Stimulated activated CD8-positive, alpha-beta memory T cell treated with anti-CD3 and anti-CD28 coated beads, Interleukin-7, amount 100 ng/mL, for 1 hour (primary cell): ENCODE data around the gene ZNF428.
"Not testable (repeated sequence)": the region's sequence is repeated elsewhere in the genome, so short reads cannot be mapped to it uniquely, and the experiment has no call there.

ENCODE experiments used
- DNase-seq, 2 donors: peaks; one replicate each; pipeline ENCODE4 v3.0.0-alpha.2; 2020; ENCODE audit warnings: low read depth in 2 of 2

Gene ZNF428

DNA sequence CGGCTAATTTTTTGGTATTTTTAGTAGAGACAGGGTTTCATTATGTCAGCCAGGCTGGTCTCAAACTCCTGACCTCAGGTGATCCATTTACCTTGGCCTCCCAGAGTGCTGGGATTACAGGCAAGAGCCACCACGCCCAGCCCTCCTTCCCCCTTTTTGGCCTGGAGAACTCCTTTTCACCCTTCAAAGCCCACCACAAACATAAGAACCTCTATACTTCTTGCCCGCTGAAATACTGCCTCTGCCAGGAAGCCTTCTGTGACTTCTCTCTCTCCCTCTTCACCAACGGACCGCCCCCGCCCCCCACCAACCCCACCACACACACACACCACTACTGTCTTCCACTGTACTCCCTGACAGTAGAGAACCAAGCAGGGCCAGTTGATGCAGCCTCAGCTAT, 2.5 kb downstream of the ZNF428 start:
- DNase-seq = no peak

DNA sequence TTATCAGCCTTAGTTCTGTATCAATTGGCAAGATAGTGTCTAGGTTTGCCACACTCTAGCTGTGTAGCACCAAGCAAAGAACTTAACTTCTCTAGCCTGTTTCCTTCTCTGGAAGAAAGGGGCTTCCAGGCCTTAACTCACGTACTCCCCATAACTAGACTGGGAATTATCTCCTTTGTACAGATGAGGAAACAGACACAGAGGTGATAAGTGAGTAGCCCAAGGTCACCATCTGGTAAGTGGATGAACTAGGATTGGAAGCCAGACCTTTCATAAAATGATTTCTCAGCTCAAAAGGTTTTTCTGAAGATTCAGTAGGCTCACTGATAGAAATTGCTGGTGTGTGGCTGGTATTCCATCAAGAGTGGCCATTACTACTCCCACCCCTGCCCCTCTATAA, 3.1 kb downstream of the ZNF428 start:
- DNase-seq = no peak

DNA sequence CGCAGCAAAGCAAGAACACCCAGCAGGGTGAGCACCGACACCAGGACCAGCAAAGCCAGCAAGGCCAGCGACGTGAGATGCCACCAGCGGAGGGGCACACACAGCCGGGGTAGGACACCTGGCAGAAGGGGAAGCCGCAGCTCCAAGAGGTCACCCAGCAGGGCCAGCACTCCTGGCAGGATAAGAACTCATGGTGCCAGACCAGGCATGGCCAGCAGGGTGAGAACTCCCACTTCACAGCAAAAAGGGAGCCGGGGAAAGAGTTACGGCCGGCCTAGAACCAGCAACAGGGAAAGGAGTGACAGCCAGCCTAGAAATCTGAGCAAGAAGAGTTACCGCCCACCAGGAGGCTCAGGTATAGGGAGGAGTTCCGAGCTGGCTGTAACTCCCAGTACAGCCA, 7.1 kb downstream of the ZNF428 start:
- no peak for DNase-seq

DNA sequence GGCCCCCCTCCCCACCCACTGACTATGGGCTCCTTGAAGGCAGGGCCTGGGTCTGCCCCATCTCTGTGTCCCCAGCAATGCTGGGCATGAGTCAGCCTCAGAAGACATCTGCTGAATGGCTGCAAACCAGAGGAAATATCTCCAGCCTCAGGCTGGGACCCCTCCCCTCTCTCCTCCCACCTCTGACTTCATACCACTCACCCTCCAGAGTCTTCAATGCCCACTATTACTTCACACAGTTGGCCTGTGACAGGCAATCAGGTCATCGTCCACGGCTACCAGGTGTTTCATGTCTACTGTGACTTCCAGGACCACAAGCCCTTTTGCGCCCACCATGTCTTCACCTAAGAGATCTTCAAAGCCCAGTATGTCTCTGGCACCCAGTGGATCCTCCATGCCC, 7.6 kb downstream of the ZNF428 start, which contains the start of gene SRRM5:
SRRM5 (plus strand) TSS at position 301 of the 400 bp plus-strand sequence; CDS start at position 335, 34 bp downstream.
- DNase-seq = no peak

DNA sequence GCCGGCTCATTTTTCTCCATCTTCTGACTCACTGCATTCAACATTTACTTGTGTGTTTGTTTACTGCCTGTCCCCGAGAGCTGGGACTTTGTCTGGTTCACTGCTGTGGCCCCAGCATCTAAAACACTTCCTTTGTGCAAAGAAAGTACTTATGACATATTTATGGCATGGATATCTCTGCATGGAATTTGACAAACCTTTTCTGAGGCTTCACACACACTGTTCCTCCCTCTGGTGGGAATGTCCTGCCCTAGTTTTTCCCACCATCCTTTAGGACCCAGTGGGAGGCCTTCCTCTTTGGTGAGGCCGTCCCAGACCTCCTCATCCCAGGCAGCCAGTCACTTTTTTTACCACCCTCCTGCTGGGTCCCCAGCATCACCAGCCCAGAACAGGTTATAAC, 8.9 kb downstream of the ZNF428 start:
- no peak for DNase-seq

DNA sequence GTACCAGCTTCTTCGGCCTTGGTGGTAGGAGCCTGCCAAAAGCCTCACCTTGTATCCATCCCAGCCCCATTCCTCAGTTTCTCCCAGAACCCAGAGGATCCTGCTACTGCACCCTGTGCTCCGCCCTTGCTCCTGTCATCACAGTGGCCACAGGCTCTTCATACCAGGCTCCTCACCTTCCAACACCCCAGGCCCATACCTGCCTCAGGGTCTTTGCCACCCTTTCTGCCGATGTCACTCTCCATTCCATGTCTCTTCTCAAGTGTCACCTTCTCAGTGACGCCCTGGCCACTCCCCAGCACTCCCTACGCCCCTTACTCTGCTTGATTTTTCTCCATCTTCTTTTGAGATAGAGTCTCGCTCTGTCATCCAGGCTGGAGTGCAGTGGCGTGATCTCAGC, 9.6 kb downstream of the ZNF428 start:
- no peak for DNase-seq

DNA sequence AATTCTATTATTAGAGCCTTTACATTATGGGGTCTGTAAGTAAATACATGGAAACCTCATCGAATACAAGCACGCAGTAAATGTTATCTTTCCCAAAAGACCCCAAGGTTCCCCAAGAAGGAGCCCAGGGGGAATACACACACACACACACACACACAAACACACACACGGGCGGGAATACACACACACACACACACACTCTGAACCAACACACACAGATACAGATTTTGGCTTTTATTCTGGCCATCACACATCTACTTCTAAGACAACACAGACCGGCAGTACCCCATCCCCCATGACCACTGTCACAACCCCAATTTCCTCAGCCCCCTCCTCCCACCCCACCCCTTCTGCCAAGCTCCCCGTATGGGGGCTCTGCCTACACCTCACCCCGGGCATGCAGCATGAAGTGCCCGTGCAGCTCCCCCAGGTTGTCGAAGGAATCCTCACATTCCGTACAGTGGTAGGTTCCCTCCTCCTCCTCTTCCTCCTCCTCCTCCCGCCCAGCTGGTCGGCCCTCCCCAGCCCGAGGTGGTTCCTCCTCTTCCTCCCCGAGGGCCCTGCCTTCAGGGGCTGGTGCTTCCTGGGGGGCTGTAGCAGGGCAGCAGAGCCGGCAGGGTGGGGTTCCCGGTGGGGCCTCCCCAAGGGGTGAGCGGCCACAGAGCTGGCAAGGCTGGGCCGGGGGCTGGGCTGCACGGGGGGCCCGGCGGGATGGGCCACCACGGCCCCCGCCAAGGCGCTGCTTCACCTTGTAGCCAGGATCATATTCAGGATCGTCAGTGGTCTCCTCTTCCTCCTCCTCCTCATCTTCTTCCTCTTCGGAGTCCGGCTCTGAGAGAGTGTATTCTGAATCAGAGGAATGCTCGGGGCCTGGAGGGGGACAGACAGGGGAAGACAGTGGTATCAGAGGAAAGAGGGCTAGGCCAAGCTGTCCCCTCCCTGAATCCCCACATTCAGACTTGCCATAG, 11.9 kb downstream of the ZNF428 start:
- no peak for DNase-seq

DNA sequence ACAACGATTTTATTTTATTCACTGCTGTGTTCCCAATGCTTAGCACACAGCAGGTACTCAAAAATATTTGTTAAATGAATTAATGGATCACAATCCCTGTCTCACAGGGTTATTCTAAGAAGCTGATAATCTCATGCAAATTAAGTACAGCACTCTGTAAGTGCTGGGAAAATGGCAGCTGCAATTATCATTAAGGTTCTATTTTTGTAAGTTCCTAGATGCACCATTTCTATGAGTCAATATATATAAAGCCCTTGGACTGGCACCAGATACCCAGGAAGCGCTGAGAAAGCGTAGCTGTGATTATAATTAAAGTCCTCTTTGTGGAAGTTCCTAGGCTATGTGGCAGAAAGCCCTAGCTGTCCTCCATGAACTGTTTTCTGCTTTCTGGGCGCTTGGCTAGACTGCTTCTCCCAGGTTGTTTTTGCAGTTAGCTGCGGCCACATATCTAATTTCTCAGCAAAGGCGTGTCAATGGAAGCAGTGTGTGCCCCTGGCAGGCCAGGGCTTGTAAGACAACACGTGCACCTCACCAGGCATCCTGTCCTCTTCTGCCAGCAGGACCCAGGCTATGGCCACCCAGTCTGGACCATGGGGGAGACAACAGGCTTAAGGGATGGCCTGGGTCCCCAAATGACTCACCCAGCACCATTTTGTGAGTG, 12.7 kb downstream of the ZNF428 start:
- DNase-seq = no peak

DNA sequence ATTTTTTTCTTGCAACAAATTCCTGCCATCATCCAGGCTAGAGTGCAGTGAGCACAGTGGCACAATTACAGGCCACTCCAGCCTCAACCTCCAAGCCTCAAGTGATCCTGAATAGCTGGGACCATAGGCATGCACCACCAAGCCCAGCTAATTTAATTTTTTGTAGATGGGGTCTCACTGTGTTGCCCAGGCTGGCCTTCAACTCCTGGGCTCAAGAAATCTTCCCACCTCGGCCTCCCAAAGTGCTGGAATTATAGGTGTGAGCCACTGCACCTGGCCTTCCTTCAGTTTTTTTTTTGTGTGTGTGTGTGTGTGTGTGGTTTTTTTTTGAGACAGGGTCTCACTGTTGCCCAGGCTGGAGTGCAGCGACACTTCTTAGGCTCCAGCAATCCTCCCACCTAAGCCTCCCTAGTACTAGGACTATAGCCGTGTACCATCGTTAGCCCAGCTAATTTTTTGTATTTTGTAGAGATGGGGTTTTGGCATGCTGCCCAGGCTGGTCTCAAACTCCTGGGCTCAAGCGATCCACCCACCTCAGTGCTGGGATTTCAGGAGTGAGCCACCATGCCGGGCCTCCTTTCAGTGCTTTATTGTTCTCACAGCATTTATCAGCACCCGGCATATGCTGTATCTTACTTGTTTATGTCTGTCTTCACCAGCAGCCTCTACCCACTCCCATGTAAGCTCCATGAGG, 13.4 kb downstream of the ZNF428 start:
- DNase-seq = no peak

DNA sequence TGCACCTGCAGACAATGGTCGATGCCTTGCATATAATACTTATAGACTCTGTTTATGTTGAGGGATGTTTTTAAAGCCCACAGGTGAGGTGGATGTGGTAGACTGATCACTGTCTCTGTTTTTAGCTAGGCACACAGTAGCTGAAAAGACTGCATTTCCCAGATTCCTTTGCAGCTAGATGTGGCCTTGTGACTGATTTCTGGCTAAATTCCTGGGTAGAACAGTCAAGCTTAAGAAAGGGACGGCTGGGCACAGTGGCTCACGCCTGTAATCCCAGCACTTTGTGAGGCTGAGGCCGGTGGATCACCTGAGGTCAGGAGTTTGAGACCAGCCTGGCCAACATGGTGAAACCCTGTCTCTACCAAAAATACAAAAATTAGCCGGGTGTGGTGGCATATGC, 19.1 kb downstream of the ZNF428 start:
- not testable (repeated sequence) for DNase-seq

DNA sequence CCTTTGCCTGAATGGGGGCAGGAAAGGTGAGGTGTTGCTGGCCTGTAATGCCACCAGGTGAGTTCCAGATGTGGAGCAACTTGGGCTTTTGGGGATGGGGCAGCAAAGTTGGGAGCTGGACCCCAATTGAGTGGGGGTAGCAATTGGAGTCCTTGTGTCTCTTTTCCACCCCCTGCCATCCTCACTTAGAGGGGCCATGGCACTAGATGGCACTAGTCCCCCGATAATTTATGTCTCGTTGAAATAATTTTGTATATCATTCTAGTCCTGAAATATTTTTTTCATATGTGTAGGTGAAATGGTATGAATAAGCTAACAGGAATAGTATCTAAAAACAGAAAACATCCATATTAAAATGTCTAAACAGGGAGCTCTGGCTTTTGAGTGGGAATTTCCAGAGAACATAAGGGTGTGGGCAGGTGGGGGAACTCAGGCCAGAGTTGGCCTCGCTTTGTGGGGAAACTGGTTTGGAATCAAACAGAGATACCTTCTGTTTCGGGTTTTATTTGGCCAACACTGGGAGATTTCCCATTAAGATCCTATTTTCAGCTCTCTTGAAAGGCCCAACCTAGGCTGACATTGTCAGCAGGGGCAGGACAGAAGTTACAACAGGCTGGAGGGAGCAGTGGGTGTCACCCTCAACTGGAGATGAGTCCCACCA, 19.7 kb downstream of the ZNF428 start:
- DNase-seq = no peak

DNA sequence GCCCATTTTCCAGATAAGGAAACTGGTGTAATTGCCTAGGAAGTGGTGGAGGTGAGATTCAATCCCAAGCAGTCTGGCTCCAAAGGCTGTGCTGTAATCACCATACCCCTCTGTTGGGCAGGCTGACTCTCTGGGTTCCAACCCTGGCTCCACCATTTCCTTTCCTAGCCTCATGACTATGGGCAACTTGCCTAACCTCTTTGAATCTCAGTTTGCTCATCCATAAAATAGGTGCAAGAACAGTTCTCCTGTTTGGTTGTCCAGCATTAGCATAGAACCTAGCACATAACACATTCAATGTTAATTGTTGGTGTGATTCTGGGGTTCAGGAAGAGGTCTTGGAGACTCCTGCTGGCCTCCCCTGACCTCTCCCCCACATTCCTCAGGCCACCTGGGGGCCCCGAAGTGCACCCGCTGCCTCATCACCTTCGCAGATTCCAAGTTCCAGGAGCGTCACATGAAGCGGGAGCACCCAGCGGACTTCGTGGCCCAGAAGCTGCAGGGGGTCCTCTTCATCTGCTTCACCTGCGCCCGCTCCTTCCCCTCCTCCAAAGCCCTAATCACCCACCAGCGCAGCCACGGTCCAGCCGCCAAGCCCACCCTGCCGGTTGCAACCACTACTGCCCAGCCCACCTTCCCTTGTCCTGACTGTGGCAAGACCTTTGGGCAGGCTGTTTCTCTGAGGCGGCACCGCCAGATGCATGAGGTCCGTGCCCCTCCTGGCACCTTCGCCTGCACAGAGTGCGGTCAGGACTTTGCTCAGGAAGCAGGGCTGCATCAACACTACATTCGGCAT, 20.8 kb downstream of the ZNF428 start:
- no peak for DNase-seq

DNA sequence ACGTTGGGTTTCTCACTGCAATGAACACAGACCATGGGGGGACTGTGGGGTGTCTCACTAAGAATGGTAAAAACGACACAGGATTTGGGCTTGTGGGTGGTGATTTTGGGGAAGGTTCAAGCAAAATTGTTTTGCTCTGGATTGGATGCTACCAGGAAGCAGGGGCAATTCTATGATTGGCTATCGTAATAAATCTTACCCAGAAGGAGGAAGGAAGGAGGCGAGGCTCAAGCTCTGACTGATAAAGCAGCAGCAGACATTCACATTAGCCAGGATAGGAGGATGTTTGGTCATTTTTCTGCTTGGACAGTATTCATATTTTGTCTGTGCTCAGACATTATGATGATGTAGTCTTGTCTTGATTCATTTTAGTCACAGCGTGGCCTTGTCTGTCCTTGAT, 21.6 kb downstream of the ZNF428 start:
- DNase-seq = no peak

DNA sequence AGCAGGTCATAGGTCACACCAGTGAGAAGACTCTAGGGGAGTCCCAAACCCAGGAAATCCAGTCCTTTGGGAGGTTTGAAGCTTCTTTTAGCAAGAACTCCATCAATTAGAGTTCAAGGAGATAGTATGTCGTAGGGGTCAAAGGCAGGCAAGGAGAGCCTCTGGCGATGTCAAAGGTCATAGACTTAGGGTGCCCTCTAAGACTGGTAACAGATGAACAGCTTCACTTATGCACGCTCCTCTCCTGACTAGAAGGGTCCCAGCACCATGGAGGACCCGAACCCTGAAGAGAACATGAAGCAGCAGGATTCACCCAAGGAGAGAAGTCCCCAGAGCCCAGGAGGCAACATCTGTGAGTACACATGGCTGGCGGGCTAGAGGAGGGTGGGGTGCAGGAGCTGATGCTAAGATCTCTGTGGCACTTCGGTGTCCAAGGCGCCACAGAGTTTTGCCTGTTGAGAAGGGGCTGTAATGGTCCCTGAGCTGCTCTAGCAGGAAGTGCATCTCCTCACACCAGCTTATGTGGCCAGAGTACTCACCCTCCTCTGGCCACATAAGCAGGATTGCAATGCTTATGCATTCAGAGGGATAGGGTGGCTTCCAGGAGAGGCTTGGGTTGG, 22.5 kb downstream of the ZNF428 start:
- no peak for DNase-seq

DNA sequence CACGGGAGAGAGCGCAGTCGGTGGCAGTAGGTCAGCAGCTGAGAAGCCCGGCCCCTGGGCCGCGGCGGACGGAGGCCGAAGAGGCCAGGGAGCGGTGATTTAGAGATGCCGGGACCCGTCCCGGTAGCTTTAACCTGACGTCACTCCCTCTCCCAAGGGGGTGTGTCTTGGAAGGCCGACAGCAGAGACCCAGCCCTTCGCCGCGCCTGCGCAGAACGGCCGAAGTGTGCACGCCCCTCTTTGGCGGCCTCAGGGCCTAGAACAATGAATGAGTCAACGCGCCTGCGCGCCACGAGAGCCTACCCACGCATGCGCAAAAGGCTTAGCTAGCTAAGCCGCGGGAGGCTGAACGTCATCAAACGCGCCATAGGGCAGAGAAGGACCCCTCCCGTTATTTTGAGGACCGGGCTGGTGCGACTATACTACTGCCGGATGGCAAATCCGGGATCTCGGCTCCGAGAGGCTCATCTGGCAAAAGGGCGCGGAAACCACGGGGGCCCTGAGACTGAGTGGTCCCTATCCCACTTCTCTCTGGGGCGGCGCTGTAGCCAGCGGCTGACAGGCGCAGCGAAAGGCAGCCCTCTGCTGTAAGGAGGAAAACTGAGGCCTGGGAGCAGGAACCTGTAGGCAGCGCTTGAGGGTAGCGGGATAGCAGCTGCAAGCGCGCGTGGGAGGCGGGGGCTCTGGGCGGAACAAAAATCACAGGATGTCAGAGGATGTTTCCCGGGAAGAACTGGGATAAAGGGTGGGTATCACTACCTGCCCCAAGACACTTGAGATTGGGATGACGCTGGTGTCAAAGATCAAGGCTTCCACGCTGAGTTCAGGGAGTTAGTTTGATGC, 23.2 kb downstream of the ZNF428 start, which contains the start of the genes IRGQ and ZNF576:
IRGQ (minus strand) TSS at position 136 of the 843 bp plus-strand sequence. CDS start 796 bp downstream, outside the sequence.
ZNF576 (plus strand) TSS at position 597 of the 843 bp plus-strand sequence. CDS start 514 bp downstream, outside the sequence.
- DNase-seq = peak; percentile 100

DNA sequence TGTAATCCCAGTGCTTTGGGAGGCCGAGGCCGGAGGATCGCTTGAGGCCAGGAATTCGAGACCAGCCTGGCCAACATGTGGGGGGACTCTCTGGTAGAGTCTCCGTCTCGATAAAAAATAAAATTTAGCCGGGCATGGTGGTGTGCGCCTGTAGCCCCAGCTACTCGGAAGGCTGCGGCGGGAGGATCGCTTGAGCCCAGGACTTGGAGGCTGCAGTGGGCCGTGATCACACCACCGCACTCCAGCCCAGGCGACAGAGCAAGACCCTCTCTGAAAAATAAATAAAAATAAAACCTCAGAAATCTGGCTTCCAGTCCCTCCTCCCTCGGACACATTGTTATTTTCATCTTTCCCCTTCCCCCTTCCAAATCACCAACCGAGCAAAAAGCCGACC, 23.8 kb downstream of the ZNF428 start:
- no peak for DNase-seq

DNA sequence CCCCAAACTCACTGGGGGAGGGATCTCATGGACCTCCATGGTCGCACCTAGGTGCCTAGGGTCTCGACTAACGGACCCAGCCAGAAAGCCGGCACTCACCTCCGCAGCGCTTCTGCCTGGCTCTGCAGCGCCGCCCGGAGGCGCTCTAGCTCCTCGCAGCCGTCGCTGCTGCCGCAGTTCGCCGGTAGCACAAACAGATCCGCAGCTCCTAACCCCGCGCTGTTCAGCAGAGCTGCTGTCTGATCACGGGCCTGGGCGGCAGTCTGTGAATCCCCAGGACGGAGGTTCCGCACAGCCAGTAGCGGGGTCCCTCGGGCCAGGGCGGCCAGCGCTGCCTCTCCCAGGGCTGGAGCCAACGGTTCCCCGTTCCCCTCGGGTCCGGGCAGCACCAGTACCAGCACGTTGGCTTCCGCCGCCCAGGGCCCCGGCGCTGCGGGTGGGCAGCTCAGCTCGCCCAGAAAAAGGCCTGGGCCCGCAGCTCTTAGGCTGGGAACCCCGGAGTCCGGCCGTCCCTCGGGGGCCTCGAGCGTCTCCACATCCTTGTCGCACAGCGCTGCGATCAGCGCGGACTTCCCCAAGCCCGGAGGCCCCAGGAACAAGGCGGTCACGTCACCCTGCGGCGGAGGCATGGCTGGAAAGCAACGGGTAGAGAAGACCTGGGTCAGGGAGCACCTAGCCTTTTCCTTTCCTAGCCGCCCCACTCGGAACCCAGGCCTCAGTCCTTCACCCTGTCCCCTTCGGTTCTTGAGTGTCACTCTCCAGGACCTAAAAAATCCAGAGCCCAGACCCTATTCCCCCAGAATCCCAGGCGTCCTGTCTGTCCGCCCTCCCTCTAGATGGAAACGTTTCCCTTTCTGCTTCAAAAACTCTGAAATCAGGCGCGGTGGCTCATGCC, 24.5 kb downstream of the ZNF428 start:
- DNase-seq = peak in 1 of 2 donors; percentile 35

DNA sequence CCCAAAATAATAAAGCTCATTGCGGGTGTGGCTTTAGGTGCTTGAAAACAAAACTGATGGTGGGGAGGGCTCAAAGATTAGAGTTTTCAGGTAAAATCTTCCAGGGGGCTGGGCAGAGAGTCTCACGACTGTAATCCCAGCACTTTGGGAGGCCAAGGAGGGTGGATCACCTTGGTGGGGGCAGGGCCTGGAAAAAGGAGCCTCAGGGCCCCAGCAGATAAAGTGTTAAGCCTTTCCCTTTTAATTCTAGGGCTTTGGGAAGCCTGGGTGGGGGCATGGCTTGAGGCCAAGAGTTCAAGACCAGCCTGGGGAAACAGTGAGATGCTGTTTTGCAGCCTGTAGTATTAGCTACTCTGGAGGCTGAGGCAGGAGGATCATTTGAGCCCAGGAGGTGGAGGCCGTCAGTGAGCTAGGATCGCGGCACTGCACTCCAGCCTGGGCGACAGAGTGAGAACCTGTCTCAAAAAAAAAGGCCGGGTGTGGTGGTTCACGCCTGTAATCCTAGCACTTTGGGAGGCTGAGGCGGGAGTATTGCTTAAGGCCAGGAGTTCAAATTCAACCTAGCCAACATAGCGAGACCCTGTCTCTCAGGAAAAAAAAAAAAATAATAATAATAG, 25.2 kb downstream of the ZNF428 start:
- DNase-seq = no peak
